NCI-H187 treated with DMSO at 0.1 percent for 48 hours (cell line): ENCODE data around the gene IL17RA.

Experiments used
- DNase-seq: peaks from one replicate; lab custom pipeline; 2025; lab: John Stamatoyannopoulos, UW

IL17RA gene

DNA sequence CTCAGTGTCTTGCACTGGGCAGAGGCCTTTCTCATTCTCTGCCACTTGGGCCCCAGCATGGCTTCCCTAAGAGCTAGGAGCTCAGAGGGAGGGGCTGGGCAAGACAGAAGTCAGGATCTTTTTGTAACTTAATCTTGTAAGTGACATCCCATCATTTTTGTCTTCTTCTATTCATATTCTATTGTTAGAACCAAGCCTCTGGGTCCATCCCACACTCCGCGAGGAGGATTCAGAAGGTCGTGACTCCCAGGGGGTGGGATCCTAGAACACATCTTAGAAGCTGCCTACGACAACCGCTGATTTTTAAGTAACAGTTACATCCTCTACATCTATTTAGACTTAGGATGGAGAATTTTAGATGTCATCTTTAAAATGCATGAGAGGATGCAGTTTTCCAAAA lies 1.5 kb upstream of the IL17RA start:
- DNase-seq = no peak

DNA sequence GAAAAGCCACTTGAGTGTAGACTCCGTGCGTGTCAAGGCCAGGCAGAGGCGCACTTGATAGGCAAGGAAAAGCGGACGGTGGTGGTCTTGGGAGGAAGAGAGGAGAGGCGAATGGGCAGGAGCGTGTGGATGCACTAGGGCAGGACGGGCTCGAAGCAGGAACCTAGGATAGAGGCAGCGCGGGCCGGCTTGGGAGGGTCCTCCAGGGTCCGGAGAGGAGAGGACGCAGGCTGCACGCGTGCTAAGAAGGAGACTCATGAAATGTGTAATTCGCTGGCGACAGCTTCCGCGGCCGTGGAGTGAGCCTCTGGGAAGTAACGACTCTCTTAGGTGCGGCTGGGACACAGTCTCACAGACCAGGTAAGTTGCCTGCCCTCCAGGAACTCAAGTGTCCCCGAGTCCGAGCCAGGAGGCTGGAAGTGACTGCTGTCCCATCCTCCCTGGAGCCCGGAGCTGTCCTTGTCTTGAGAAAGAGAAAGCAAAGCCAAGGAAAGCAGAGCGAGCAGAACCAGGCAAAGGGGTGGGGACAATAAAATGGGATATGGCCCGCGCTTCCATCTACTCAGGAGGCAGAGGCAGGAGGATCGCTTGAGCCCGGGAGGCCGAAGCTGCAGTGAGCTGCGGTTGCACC lies 874 bp upstream of the IL17RA start:
- no peak for DNase-seq

- DNase-seq = no peak
These were observed 729 bp downstream of the IL17RA start for GRCh38 chr22:17085277-17086181.

- no peak for DNase-seq
These were observed 1.5 kb downstream of the IL17RA start for GRCh38 chr22:17086296-17086695.

DNA sequence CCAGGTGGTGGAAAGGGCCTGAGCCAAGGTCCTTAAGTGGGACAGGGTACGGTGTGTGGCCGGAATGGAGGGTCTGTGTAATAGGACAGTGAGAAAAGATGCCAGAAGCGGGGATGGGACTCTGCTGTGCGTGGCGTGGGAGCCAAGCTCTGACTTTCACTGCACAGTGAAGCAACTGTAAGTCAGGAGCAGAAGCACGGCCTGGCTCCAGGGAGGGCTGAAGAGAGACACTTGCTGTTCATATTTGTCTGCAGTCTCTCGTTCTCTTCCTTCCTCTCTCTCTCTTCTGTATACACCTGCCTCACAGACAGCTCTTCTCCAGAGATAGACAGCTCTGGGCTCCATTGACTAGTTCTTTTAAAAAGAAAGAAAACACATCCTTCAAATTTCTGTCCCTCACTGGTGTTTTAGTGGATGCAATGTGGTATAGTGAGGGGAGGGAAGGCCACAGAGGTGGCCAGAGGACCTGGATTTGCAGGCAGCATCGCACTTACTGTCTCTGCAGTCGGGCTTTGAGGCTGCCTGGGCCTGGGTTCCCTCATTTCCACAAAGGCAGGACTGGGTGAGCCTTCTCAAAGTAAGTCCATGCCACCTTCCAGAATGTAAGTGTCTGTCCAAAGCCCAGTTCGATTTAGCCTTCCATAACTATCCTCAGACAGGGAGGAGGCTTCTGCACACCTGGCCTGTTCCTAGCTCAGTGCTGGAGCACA lies 2.1 kb downstream of the IL17RA start:
- no peak for DNase-seq

GRCh38 chr22:17087498-17088131 lies 2.8 kb downstream of the IL17RA start:
- no peak for DNase-seq

DNA sequence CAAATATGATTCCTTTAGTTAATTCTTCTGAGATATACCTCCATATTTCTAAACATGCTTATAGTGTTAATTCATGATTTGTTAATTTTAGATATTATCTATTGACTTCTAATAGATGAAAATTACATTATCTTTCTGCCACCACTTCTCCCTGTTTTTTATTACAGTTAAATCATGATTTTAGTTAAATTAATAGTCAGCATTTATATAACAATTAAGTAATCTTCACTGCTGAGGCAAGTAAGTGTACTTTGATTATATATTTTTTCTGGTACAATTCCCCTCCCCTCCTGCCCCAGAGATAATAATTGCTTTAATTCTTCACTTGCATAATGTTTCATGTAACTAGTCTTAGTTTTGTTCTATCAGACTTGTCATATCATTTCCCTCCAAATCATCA lies 5.8 kb downstream of the IL17RA start:
- DNase-seq = no peak

GRCh38 chr22:17091851-17092250 lies 7.1 kb downstream of the IL17RA start:
- DNase-seq = no peak

- no peak for DNase-seq
These were observed 8.3 kb downstream of the IL17RA start for GRCh38 chr22:17093081-17093480.

- no peak for DNase-seq
These were observed 10.7 kb downstream of the IL17RA start for GRCh38 chr22:17095538-17095937.

DNA sequence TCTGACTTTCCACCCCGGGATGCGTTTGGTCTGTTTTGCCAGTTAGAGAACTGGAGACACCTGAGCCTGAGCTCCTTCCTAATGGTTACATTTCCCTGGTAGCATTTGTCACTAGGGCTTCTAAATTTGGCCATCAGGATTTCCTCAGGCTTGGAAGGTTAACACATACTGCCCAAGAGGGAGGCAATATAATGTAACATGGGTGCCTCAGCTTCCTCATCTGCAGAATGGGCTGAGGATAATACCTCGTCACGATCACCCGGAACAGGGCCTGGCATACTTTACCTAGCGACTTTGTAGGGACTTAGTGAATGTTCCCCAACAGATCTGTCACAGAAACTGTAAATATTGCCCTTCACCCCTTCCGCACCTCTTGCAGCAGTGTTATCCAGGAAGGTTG lies 11.3 kb downstream of the IL17RA start:
- no peak for DNase-seq

DNA sequence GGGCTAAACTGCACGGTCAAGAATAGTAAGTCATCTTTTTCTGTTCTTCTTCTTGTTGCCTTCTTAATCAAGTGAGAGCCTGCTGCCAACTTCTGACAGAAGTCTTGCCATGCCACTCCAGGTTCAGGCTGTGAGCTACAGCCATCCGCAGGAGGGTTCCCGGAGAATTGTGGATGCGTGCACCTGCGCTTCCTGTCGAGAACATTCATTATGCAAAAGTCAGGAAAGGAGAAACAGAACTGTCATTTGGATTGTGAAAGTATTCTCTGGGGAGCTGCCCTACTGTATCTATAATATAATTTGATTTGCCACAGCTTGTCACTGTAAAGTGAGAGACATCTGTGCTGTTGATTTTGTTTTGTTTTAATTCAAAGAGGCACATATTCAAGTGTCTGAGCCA lies 12.3 kb downstream of the IL17RA start:
- DNase-seq = no peak

DNA sequence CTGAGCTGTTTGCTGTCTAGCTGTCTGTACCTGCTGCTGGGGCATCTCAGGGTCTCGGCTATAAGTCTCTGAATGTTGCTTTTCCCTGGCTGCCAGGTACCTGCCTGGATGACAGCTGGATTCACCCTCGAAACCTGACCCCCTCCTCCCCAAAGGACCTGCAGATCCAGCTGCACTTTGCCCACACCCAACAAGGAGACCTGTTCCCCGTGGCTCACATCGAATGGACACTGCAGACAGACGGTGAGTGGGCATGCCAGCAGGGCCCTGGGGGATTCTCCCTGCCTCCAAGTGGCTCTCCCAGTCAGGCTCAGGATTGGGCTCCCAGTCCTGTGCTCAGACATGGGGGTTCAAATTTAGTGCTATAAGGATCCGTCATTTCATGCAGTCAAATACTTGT lies 12.9 kb downstream of the IL17RA start:
- no peak for DNase-seq

DNA sequence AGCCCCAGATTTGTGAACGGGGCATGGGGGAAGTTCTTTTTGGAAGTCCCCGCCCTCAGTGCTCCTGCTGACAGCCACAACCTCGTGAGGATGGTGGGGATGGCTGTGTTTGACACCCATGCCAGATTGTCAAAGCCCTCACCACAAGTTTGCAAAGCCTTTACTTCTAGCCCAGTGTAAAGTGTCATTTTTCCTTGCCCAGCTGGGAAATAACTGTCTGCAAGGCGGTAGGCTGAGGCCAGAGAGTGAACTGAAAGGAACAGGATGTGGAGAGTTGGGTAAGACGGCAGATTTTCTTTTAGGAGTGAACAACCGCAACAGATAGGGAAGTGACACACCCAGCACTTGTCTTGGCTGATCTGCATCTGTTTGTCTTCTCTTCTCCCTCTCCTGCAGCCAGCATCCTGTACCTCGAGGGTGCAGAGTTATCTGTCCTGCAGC lies 13.6 kb downstream of the IL17RA start:
- DNase-seq = no peak

DNA sequence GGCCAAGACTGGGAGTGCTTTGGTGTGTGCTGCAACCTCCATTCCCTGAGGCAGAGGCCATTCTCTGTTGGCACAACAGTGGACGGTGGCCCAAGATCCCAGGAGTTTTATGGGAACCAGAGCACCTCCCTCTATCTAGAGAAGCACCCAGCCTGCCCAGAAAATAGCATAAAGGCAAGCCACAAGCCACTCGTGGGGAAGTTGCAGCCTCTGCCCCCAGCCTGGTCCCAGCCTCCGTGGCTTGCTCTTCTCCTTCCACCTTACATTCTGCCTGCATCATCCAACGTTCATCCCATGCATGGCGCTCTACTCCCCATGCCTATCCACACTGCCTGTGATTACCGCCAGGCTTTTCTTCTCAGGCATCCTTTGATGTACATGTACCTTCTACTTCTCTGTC lies 15.8 kb downstream of the IL17RA start:
- no peak for DNase-seq

DNA sequence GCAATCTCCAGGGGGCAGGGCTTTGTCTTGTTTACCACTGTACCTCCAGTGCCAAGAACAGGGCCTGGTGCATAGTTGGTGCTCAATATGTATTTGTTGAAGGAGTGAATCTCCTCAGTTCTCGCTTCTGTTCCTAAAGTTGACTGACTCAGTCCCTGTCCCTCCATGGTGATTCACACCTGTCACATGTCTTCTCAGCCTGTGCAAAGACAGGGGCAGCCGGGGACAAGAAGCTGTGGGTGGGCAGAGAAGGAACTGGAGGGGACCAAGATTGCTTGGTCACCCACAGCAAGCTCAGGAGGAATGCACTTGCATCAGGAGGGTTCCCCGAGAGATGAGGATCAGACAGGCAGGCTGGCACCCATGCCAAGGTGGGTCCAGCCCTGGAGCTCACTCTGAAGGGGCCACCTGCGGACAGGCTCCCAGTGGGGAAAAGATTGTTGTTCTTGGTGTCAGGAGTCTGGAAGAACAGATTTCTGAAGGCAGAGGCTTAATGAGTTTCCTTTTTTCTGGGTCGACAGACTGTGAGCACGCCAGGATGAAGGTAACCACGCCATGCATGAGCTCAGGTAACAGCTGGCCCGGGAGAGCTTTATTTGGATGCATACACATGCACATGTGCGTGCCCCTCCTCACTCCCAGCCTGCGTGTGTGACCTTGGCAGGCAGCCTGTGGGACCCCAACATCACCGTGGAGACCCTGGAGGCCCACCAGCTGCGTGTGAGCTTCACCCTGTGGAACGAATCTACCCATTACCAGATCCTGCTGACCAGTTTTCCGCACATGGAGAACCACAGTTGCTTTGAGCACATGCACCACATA lies 16.9 kb downstream of the IL17RA start:
- DNase-seq = no peak

- DNase-seq = no peak
These were observed 17.5 kb downstream of the IL17RA start for GRCh38 chr22:17102297-17102667.

GRCh38 chr22:17103351-17103750 lies 18.6 kb downstream of the IL17RA start:
- no peak for DNase-seq

DNA sequence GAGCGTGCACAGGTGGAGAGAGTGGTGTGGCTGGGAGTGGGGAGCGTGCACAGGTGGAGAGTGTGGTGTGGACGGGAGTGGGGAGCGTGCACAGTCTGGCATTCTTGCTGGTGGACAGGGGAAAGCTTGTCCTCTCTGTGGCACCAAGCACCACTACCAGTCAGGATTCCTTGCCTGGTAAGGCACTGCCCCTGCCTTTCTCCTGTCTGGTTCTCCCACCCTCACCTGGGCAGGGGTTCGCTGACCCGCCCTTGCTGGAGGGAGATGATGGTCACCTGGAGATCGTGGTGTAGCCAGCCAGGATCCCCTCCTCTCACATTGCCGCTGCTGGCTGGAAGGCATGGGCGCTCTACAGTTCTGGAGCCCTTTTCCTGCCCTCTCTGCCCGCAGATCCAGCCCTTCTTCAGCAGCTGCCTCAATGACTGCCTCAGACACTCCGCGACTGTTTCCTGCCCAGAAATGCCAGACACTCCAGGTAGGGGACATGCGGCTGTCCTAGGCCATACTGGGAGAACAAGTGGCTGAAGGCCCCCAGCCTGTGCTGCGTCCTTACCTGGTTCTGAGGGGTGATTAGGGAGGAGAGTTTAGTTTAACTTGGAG lies 19.6 kb downstream of the IL17RA start:
- DNase-seq = no peak

DNA sequence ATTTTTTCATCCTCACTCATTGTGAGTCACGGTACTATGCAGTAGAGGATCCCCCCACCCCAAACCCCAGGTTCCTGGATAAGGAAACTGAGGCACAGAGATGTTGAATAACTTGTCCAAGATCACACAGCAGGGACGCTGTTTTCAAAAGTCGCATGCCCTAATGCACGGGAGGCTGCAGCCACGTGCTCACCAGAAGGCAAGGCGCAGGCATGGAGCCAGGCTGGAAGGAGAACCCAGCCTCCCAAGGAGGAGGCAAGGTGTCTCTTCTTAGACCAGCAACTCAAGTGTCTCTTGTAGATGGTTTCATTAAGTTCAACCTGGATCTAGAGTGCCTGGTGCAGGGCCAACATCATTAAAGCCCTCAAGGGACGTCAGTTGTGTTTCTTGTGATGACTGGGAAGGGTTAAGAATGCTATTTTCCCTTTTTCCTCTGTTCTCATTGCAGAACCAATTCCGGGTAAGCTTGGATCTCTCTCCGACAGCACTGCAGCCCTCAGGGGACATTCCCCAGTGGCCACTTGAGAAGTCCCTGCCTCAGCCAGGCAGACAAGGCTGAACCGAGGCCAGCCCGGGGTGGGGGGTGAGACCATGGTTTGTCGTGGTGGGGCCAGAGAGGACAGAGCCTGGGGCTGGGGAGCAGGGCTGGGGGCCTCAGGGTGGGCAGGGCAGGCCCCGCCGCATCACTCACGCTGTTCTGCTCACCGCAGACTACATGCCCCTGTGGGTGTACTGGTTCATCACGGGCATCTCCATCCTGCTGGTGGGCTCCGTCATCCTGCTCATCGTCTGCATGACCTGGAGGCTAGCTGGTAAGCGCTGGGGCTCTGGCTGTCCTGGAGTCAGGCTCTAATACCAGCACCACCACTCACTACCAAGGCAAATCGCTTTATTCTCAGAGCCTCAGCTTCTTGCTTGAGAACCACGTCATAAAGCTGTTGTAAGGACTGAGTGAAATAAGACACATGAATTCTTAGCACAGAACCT lies 20.6 kb downstream of the IL17RA start:
- DNase-seq = no peak
